NCI-H1694 treated with DMSO at 0.1 percent for 48 hours (cell line): ENCODE data around the gene TMEM151A.

Experiments used
- DNase-seq: peaks from one replicate; lab custom pipeline; 2025; lab: John Stamatoyannopoulos, UW

Gene TMEM151A

GRCh38 chr11:66322732-66323427 is 31.2 kb downstream of the TMEM151A start:
- no peak for DNase-seq

- no peak for DNase-seq
Measured at GRCh38 chr11:66323684-66324083, 32.0 kb downstream of the TMEM151A start.

GRCh38 chr11:66324664-66325063 is 33.0 kb downstream of the TMEM151A start:
- no peak for DNase-seq

- no peak for DNase-seq
Measured at GRCh38 chr11:66325263-66325671, 33.6 kb downstream of the TMEM151A start.

- DNase-seq, result no peak
Measured at GRCh38 chr11:66326261-66327111, 34.8 kb downstream of the TMEM151A start.

- no peak for DNase-seq
Measured at GRCh38 chr11:66327171-66328030, 35.7 kb downstream of the TMEM151A start.

GRCh38 chr11:66328031-66328301 is 36.3 kb downstream of the TMEM151A start:
- DNase-seq, result no peak

GRCh38 chr11:66328302-66329144 is 36.8 kb downstream of the TMEM151A start:
- peak; percentile 67 for DNase-seq

GRCh38 chr11:66329165-66329673 is 37.5 kb downstream of the TMEM151A start:
- no peak for DNase-seq

- no peak for DNase-seq
Measured at GRCh38 chr11:66330931-66331330, 39.2 kb downstream of the TMEM151A start.

- DNase-seq, result no peak
Measured at GRCh38 chr11:66331542-66332370, 40.1 kb downstream of the TMEM151A start.

GRCh38 chr11:66332371-66333219 is 40.9 kb downstream of the TMEM151A start:
- no peak for DNase-seq

GRCh38 chr11:66333220-66333877 is 41.7 kb downstream of the TMEM151A start:
- DNase-seq, result no peak

GRCh38 chr11:66333896-66334604 is 42.4 kb downstream of the TMEM151A start:
- DNase-seq, result no peak

GRCh38 chr11:66334605-66335442 is 43.1 kb downstream of the TMEM151A start:
- DNase-seq, result peak; percentile 25

GRCh38 chr11:66335531-66336233 is 44.0 kb downstream of the TMEM151A start:
- no peak for DNase-seq
